DOHH2 (cell line): ENCODE data around the gene S100PBP.
"Not testable (repeated sequence)": the region's sequence is repeated elsewhere in the genome, so short reads cannot be mapped to it uniquely, and the experiment has no call there.

Source experiments
- H3F3A ChIP-seq: fragments of 200-600 bp; sonication (generic), shearing (Covaris generic); 2 replicates; pipeline ENCODE4 v1.6.0; 2016; ENCODE audit warnings: antibody characterized with exemption, mild to moderate bottlenecking; ENCODE audit not compliant: control insufficient read depth, insufficient read depth
- H3K27ac ChIP-seq: fragments of 200-600 bp; sonication (generic); 2 replicates; pipeline ENCODE4 v1.5.1; 2014; ENCODE audit warnings: low read depth, mild to moderate bottlenecking, low read length, moderate library complexity
- H3K27me3 ChIP-seq: fragments of 200-600 bp; sonication (generic); 2 replicates; pipeline ENCODE4 v1.6.1; 2014; ENCODE audit warnings: mild to moderate bottlenecking, low read length, mixed read lengths; ENCODE audit not compliant: control insufficient read depth
- H3K36me3 ChIP-seq: fragments of 200-600 bp; sonication (generic); 2 replicates; pipeline ENCODE4 v1.6.1; 2014; ENCODE audit warnings: mild to moderate bottlenecking, low read length, moderate library complexity, mixed read lengths; ENCODE audit not compliant: control insufficient read depth
- H3K4me1 ChIP-seq: fragments of 200-600 bp; sonication (generic); 2 replicates; pipeline ENCODE4 v1.6.1; 2014; ENCODE audit warnings: mild to moderate bottlenecking, low read length, mixed read lengths; ENCODE audit not compliant: control insufficient read depth
- H3K4me2 ChIP-seq: fragments of 200-600 bp; sonication (generic); 2 replicates; pipeline ENCODE4 v1.6.0; 2014; ENCODE audit warnings: mild to moderate bottlenecking, low read length, moderate library complexity
- H3K4me3 ChIP-seq: fragments of 200-600 bp; sonication (generic); 2 replicates; pipeline ENCODE4 v1.5.1; 2014; ENCODE audit warnings: mild to moderate bottlenecking, low read length, mixed read lengths
- H3K79me2 ChIP-seq: fragments of 200-600 bp; sonication (generic); 2 replicates; pipeline ENCODE4 v1.6.1; 2014; ENCODE audit warnings: mild to moderate bottlenecking, low read length, mixed read lengths; ENCODE audit not compliant: control insufficient read depth
- H3K9me2 ChIP-seq: fragments of 200-600 bp; sonication (generic); replicated peaks from 2 replicates; pipeline ENCODE4 v1.6.1; 2014; ENCODE audit warnings: mild to moderate bottlenecking, low read length, mixed read lengths; ENCODE audit not compliant: control insufficient read depth
- H3K9me3 ChIP-seq: fragments of 200-600 bp; sonication (generic); 2 replicates; pipeline ENCODE4 v1.6.1; 2014; ENCODE audit warnings: antibody characterized with exemption, low read length, mixed read lengths; ENCODE audit not compliant: control insufficient read depth, insufficient read depth
- H4K20me1 ChIP-seq: fragments of 200-600 bp; sonication (generic); 2 replicates; pipeline ENCODE4 v1.6.0; 2014; ENCODE audit warnings: low read depth, mild to moderate bottlenecking, antibody characterized with exemption, low read length, moderate library complexity; ENCODE audit not compliant: control insufficient read depth, insufficient read depth
- EZH2phosphoT487 ChIP-seq: fragments of 200-600 bp; sonication (generic); IDR thresholded peaks from 2 replicates; pipeline ENCODE4 v1.6.1; 2017; ENCODE audit warnings: borderline replicate concordance, mild to moderate bottlenecking, antibody characterized with exemption, low read length, moderate library complexity, mixed read lengths
- TF ChIP-seq, protein P1 (sequence below): fragments of 200-600 bp; sonication (generic); IDR thresholded peaks from one replicate; pipeline ENCODE4 v1.5.1; 2014; ENCODE audit warnings: antibody characterized with exemption, mild to moderate bottlenecking, low read depth, low read length; ENCODE audit not compliant: poor library complexity, severe bottlenecking

The S100PBP gene

DNA sequence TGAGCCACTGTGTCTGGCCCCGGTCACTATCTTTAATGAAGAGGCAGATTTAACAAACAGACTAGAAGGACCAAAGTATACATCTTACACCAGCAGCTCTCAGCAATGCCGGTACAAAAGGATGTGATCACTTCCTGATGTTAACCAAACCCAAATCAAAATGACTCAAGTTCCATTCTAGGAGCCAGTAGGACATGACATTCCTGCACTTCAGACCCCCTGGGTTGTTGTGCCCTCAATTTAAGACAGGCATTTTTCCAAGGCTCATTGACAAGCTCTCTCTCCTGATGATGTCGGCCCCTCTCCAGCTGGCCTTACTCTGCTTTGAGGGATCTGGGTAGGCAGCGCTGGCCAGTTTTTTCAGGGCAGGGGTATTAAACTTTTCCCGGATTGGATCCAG lies 35.4 kb upstream of the S100PBP start:
- H3K36me3 ChIP-seq = peaks cover 88% of the 10 kb centered on the region
- no peak overlapping the region for H3K27ac ChIP-seq
- H4K20me1 ChIP-seq = no peaks in the 10 kb centered on the region
- H3K79me2 ChIP-seq = no peaks in the 10 kb centered on the region
- no peaks in the 10 kb centered on the region for H3K9me2 ChIP-seq
- TF ChIP-seq, protein P1, sequence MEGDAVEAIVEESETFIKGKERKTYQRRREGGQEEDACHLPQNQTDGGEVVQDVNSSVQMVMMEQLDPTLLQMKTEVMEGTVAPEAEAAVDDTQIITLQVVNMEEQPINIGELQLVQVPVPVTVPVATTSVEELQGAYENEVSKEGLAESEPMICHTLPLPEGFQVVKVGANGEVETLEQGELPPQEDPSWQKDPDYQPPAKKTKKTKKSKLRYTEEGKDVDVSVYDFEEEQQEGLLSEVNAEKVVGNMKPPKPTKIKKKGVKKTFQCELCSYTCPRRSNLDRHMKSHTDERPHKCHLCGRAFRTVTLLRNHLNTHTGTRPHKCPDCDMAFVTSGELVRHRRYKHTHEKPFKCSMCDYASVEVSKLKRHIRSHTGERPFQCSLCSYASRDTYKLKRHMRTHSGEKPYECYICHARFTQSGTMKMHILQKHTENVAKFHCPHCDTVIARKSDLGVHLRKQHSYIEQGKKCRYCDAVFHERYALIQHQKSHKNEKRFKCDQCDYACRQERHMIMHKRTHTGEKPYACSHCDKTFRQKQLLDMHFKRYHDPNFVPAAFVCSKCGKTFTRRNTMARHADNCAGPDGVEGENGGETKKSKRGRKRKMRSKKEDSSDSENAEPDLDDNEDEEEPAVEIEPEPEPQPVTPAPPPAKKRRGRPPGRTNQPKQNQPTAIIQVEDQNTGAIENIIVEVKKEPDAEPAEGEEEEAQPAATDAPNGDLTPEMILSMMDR = no peak
- TF ChIP-seq EZH2phosphoT487 = no peak
- H3F3A ChIP-seq = no peaks in the 10 kb centered on the region
- no peak overlapping the region for H3K4me2 ChIP-seq
- no peaks in the 10 kb centered on the region for H3K4me1 ChIP-seq
- H3K4me3 ChIP-seq = no peak overlapping the region
- no peaks in the 10 kb centered on the region for H3K27me3 ChIP-seq
- no peaks in the 10 kb centered on the region for H3K9me3 ChIP-seq

DNA sequence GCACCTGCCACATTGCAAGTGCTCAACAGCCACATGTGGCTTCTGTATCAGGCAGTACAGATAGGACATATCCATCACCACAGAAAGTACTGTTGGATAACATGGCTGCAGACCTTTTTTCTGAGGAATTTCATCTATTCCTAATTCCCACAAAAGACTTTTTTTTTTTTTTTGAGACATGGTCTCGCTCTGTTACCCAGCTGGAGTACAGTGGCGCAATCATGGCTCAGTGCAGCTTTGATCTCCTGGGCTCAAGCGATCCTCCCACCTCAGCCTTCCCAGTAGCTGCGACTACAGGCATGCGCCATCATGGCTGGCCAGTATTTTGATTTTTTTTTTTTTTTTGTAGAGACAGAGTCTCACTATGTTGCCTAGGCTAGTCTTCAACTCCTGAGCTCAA lies 33.6 kb upstream of the S100PBP start:
- Histone ChIP-seq H3K36me3 (peaks cover 92% of the 10 kb centered on the region), H3K4me3 (no peak overlapping the region), H4K20me1 (no peaks in the 10 kb centered on the region), H3K27ac (no peak overlapping the region), H3K9me3 (no peaks in the 10 kb centered on the region), H3K27me3 (no peaks in the 10 kb centered on the region), H3K9me2 (no peaks in the 10 kb centered on the region), H3K4me2 (no peak overlapping the region), H3K4me1 (no peaks in the 10 kb centered on the region), H3K79me2 (no peaks in the 10 kb centered on the region), H3F3A (no peaks in the 10 kb centered on the region)
- no peak for TF ChIP-seq EZH2phosphoT487
- TF ChIP-seq, protein P1 = no peak

DNA sequence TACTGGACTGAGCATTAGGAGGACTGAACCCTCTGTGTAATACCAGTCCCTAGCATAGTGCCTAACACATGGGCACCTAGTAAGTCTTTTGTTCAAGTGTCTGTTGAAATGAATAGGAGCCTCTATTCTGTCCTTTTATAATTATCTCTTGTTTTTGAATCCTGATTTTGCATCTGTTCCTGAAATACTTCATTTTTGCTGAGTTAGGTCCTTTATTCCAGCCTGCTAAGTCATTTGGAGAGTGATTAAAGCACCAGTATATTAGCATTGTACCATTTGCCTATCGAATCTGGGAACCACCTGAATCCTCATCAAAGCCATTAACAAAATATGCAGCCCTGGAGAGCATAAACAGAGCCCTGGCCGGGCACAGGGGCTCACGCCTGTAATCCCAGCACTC lies 32.6 kb upstream of the S100PBP start:
- no peaks in the 10 kb centered on the region for H3K9me2 ChIP-seq
- no peaks in the 10 kb centered on the region for H3K4me1 ChIP-seq
- no peaks in the 10 kb centered on the region for H3K79me2 ChIP-seq
- H3F3A ChIP-seq = no peaks in the 10 kb centered on the region
- no peak overlapping the region for H3K27ac ChIP-seq
- peaks cover 89% of the 10 kb centered on the region for H3K36me3 ChIP-seq
- H3K4me3 ChIP-seq = no peak overlapping the region
- H3K4me2 ChIP-seq = no peak overlapping the region
- TF ChIP-seq EZH2phosphoT487 = no peak
- TF ChIP-seq, protein P1 = no peak
- no peaks in the 10 kb centered on the region for H3K9me3 ChIP-seq
- H4K20me1 ChIP-seq = no peaks in the 10 kb centered on the region
- H3K27me3 ChIP-seq = no peaks in the 10 kb centered on the region

DNA sequence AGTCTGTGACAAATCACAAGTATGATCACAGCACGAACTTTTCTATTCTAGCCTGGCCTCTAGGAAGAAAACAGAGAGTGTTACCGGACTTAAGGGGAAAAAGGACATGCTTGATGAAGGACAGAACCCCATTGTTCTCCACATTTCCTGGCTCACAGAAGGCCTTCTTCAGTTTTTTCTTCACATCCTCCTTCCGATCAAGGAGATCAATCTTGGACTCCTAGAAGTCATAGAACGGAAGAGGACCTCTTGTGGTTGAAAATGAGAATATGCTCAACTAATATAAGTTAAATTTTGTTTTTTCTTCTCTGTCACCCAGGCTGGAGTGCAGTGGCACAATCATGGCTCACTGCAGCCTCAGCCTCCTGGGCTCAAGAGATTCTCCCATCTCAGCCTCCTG lies 30.6 kb upstream of the S100PBP start:
- Histone ChIP-seq H3K4me3 (no peak overlapping the region), H3K36me3 (peaks cover 83% of the 10 kb centered on the region), H3K27me3 (no peaks in the 10 kb centered on the region), H3F3A (no peaks in the 10 kb centered on the region), H3K79me2 (0 out of 2 replicates have a peak, but pooled peaks cover under 1% of the 10 kb centered on the region), H3K4me1 (no peaks in the 10 kb centered on the region), H4K20me1 (no peaks in the 10 kb centered on the region), H3K9me2 (no peaks in the 10 kb centered on the region), H3K9me3 (no peaks in the 10 kb centered on the region), H3K27ac (no peak overlapping the region), H3K4me2 (no peak overlapping the region)
- TF ChIP-seq, protein P1 = peak; percentile 20
- no peak for TF ChIP-seq EZH2phosphoT487

DNA sequence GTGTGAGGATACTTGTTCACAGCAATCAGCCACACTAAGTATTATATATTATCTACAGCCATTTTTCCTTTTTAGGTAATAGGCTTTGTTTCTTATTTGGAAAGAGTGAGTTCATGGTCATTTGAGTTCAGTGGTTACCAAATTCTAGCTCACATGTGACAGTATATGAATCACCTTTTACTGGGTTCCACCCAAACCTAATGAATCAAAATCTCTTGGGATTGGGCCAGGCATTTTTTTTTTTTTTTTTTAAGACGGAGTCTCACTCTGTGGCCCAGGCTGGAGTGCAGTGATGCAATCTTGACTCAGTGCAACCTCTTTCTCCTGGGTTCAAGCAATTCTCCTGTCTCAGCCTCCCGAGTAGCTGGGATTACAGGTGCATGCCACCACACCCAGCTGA lies 28.1 kb upstream of the S100PBP start:
- H3K4me1 ChIP-seq, H4K20me1 ChIP-seq, H3K27me3 ChIP-seq, H3K79me2 ChIP-seq, H3K4me3 ChIP-seq, H3K9me2 ChIP-seq, H3F3A ChIP-seq, H3K27ac ChIP-seq, H3K4me2 ChIP-seq, H3K9me3 ChIP-seq: not testable (repeated sequence)
- H3K36me3 ChIP-seq = peaks cover 78% of the 10 kb centered on the region
